DMS53 treated with DMSO at 0.1 percent for 48 hours (cell line): ENCODE results near the gene CCDC85C.

Experiments
- DNase-seq: peaks from one replicate; lab custom pipeline; 2025; ENCODE audit not compliant: unreplicated experiment; lab: John Stamatoyannopoulos, UW

The CCDC85C gene

DNA sequence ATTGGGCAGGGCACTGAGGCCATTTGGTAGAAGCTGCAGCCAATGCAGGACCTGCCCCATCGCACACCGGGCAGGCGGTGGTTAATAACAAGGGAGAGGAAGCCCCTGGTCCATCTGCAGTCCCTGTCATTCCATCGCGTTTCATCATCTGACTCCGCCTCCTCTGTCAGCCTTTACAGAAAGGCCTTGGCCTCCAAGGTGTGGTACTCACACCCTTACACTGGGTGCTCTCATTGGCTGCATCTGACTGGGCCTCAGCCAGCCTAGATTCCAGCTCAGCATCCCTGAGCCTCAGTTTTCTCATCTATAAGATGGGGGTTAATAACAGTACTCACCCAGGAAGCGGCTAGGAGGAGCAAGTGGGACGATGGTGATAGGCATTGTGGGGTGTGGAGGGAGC is 26.2 kb upstream of the CCDC85C start:
- no peak for DNase-seq

DNA sequence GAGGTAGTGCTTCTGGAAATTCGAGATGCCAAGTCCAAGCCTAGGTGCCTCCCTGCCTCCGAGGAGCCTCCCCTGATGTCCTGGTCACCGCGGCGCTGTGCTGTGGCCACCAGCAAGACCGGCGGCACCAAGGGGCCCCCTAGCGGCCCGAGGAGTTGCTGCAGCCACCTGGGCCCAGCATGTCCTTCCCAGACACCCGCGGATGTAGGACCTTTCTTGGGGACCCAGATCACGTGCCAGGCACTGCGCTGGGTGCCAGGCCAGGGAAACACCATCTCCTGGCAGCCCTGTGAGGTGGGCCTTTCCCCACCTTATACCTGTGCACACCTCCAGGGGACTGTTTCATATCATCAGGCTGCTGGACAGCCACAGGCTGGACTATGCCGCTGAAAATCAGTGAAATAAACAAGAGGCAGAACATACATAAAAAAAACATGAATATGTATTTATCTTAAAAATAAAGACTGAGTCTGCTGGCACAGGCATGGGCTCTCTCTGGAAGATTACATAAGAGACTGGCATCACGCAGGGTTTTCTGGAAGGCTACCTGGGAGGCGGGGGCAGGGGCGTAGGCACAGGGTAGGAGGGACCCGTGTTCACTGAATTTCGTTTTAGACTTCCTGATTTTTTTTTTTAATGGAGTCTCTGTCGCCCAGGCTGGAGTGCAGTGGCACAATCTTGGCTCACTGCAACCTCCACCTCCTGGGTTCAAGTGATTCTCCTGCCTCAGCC is 25.0 kb upstream of the CCDC85C start:
- peak; percentile 55 for DNase-seq

DNA sequence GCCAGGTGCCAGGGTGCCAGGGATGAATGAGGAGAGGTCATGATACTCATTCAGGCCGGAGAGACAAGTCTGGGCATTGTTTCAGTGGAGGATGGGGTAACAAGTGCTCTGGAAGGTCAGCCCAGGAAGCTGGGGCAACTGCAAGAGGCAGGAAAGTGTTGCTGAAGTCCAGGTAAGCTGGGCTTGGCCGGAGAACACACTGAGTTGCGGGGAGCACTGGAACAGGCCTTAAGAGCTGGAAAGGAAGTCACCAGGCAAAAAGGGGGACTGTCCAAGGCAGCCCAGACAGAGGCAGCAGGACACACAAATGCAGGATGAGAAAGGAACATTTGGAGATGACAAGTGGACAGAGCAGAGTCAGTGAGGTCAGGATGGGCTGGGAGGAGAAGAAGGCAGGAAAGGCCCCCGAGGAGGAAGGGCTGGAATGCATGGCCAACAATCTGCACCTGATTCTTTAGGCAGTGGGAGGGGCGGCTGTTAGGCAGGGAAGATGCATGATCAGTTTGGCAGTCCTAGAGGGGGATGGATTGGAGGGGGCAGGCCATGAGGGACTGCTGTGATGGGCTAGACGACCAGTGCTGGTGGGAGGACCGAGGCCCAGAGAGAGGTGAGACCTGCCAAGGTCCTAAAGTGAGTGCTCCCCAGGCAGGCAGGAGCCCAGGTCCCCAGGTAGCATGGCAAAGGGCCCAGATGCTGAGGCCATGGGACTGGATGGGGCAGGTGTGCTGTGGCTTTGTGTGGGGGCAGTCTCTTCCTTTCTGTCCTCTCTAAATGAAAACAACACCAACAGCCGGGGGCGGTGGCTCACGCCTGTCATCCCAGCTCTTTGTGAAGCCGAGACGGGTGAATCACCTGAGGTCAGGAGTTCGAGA is 23.7 kb upstream of the CCDC85C start:
- no peak for DNase-seq

DNA sequence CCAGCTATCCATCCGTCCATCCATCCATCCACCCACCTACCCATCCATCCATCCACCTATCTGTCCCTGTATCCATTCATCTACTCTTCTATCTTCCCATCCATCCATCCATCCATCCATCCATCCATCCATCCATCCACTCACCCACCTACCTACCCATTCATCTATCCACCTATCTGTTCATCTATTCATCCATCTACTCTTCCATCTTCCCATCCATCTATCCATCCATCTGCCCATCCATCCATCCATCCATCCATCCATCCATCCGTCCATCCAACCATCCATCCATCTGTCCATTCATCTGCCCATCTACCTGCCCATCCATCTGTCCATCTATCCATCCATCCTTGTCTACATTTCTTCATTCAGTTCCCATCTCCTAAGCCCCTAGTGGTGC is 23.1 kb upstream of the CCDC85C start:
- DNase-seq = no peak

DNA sequence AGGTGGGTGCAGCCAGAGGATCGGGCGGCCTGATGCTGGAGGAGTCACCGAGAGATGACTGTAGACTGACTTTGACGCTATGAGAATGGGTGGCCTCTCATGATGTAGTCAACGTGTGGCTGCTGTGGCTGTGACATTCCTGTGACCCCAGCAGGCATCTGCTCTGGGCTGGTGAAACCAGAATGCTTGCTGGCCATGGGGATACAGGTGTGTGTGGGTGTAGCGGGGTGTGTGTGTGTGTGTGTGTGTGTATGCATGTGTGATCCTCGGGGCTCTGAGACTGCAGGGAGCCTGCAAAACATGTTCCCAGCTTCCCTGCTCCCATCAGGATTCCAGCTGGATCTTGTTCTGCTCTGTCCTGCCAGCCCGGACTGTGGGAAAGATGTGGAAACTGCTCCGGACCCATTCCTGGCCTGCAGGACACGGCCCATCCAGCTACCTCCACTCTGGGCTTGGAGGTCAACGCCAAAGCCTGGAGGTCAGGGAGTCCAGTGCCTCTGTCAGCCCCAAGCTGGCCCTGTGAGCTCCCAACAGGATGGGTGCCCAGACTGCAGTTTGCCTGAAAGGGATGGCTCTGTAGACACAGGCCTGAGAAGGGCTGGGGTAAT is 22.1 kb upstream of the CCDC85C start:
- DNase-seq = no peak

DNA sequence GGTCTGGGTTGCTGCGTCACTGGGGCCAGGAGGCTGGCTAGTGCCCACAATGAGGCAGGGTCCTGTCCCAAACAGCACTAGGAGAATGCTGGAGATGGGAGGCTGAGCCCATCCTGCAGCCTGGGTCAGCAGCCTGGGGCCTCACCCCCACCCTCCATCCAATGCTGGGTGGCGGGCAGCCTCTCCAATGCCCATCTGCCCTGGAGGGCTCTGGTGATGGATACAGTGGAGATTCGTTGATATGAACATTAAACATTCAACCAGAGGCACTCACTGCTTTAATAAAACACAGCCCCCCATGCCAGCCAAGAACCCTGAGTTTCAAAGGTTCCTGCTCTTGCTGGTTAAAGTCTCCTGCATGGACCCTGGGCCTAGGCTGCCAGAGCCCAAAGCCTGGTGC is 21.5 kb upstream of the CCDC85C start:
- no peak for DNase-seq

DNA sequence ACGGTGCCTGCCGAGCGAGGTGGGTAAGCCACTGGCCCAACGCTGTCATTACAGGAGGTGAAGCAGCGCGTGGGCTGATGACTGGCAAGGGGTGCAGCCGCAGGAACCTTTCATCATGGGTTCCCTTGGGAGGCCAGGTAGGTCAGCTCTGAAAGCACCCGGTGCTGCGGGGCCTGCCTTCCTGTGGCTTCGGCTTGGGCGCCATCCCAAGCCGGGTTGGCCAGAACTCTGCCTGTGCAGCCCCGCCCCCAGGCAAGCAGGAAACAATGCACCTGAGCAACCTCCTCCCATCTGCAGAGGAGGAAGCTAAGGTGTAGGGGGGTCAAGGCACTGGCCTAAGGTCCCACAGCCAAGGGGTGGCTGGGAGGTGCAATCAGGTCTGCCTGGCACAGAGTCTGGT is 21.0 kb upstream of the CCDC85C start:
- DNase-seq = no peak

DNA sequence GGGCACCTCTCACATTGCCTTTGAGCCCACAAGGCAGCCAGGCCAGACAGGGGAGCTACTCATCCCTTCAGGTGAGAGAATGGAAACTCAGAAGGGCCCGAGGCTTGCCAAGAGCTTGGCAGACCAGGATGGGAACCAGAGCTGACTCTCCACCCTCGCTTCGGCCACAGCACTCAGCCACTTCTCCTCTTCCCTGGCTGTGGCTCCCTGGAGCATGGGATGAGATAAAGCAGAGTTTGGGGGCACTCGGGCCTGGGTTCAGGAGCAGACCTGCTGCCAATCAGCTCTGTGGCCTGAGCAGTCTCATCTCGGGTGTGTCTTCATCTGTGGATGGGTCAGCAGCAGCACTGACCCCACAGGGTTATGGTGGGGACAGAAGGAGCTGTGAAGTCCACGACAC is 20.0 kb upstream of the CCDC85C start:
- no peak for DNase-seq

DNA sequence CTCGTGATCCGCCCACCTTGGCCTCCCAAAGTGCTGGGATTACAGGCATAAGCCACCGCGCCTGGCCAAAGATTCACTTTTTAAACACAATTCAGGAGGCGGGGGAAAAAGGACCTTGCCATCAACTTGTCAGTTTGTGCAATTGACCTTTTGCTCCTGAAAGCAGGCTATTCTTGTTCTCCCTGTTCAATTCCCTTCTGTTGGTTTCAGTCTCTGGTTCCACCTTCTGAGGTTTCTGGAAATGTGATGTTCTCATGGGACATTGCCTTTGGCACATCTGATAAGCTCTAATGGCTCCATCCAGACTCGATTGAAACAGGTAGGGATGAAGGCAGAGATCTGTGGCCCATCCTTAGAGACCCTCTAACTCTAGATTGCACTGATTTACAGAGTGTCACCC is 17.9 kb upstream of the CCDC85C start:
- DNase-seq = no peak

DNA sequence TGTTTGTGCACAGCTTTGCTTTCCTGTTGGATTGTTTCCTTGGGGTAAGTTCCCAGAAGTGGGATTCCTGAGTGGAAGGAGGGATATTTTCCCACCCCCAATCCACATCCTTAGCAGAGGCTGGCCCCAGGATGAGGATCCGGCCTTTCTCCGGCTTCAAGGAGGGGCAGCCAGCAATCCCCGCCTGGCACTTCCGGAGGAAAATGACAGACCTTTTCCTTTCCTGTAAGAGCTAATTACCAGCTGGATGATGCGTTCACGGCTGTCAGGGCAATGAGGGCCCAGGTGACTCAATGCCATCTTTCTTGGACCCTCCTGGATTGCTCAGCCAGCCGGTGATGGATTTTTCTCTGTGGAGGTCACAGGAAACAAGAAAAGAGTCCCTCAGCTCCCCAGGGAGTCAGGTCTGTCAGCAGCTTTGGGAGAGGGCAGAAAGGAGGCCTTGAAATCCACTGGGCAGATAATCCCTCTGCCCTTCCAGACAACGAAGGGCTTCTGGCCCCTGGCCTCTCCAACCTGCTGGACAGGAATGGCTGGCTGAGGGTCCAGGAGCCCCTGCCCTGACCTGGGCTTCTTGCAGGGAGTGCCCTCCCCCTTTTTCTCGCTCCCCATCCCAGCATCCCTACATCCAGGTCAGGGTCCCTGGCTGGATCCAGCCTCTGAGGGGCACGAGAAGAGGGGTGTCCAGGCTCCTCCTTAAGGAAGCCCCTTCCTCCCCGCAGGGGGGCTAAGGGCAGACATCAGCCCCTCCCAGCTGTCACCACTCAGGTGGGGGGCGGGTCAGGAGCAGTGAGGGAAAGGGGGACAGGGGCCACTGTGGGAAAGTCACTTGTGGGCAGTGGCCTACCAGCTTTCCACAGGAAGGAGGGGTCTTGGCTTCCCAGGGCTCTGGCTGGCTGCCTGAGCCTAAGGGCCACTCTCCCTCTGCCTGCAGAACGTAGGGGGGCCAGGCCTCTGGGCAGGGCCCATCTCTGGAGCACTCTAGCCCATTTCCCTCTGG is 16.1 kb upstream of the CCDC85C start:
- DNase-seq = no peak

DNA sequence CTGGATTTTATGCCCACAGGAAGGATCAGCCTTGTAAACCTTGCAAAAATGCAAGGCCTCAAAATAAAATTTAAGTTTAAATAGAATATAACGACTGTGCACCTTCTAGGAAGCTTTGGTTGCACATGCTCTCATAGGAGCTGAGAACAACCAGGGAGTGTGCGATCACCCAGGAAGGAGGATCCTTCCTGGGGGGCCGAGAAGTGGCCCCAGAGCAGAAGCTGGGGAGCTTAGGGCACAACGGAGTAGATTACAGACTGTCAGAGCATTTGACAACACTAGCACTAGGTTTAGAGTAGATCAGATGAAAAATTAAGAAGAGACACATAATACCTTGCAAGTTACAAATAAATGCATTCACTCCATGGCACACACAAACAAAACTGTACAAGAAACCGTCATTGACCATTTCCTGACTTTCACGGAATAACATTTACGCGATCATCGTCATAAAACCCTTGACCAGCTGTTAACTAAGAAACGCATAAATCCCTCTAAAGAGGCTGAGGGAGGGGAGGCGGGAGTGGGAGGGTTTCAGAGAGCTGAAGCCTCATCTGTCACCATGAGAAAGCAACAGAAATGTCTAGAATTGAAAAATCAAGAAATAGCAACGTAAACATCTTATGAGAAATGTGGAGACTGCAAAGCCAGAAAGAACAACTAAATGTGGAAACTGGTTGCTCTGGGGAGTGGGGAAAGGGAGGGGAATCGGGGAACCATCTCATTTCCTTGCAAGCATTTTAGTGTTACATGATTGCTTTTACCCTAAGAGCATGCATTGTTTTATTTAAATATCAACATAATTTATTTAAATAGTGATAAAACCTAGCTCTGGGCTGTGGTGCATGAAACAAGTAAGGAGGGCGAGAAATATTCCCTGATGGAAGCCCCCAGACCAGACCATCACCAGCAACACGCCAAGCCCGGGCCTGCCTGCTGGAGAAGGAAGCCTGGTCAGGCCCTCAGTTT is 13.1 kb upstream of the CCDC85C start:
- no peak for DNase-seq

DNA sequence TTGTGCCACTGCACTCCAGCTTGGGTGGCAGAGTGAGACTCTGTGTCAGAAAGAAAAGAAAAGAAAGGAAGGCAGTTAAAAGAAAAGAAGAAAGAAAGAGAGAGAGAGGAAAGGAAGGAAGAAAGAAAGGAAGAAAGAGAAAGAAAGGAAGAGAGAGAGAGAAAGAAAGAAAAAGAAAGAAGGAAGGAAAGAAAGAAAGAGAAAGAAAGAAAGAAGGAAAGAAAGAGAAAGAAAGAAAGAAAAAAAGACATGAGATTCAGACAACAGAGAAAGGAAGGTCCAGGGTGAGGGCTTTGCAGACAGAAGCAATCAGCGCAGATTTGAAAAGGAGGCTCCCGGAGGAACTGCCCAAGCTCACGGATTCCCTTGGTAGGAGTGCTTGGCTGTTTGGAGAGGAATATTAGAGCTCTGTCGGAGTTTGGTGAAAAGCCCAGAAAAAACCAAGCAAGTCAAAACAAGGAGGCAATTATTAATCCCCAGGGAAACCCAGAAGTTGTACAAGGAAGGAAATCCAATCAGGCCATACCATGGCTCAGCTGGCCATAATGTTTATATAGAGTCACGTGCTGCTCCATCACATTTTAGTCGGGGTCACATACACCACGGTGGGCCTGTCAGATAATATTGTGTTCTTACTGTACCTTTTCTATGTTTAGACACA is 11.6 kb upstream of the CCDC85C start:
- DNase-seq = no peak

DNA sequence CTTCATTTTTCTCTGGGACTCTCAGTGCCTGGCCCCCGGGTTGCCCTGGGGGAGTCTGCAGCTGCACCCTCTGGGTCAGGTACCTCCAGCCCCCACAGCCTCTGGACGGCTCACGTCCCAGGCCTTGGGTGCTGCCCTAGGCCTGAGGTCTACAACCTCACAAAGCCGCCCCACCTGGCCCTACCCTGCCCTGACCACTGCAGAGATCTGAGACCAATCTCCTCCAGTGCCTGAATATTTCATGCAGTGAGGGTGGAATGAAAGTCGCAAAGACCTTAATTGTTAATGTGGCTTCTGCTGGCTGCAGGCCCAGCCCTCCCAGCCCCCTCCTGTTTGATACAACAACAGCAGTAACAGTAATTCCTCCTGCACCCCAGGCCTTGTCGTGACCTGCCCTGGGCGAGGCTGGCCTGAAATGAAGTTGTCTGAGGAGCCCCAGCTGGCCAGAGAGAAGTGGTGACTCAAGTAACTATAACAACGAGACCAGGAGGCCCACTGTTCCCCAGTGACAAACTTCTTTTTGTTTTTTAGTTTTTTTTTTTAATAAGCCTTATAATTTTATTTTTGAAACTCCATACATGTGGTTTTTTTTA is 8.8 kb upstream of the CCDC85C start:
- no peak for DNase-seq

DNA sequence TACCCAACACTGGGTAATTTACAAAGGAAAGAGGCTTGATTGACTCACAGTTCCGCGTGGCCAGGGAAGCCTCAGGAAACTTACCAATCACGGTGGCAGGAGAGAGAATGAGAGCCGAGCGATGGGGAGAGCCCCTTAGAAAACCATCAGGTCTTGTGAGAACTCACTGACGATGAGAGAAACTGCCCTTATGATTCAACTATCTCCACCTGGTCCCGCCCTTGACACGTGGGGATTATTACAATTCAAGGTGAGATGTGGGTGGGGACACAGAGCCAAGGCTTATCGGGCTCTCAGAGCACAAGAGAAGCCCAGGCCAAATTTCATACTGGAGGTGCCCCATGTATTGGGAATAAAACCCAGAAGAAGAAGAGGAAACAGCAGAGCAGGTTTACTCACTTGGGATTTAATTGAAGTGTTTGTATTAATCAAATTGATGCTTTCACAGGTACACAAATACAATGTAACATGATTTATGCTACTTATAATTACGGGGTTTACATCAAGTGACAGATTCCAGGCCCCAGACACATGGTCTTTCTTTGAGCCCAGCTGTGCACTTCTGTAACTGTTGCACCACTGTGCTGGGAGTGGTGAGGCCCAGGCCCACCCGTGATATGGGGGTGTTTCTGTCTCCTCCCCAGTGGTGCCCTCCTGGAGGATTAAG is 8.2 kb upstream of the CCDC85C start:
- DNase-seq = no peak

DNA sequence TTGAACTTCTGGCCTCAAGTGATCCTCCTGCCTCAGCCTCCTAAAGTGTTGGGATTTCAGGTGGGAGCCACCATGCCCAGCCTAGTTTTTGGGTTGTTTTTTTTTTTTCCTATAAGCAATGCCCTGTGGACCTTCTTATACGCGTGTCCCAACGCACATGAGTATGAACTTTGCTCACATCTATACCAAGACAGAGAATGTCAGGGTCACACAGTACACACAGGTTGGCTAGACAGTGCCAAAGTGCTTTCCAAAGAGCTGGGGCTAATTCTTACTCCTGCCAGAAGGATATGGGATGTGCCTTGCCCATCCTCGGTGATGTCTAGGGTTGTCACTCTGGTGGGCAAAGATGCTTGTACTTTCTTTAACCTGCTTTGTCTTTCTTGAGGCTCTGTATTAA is 7.6 kb upstream of the CCDC85C start:
- no peak for DNase-seq

DNA sequence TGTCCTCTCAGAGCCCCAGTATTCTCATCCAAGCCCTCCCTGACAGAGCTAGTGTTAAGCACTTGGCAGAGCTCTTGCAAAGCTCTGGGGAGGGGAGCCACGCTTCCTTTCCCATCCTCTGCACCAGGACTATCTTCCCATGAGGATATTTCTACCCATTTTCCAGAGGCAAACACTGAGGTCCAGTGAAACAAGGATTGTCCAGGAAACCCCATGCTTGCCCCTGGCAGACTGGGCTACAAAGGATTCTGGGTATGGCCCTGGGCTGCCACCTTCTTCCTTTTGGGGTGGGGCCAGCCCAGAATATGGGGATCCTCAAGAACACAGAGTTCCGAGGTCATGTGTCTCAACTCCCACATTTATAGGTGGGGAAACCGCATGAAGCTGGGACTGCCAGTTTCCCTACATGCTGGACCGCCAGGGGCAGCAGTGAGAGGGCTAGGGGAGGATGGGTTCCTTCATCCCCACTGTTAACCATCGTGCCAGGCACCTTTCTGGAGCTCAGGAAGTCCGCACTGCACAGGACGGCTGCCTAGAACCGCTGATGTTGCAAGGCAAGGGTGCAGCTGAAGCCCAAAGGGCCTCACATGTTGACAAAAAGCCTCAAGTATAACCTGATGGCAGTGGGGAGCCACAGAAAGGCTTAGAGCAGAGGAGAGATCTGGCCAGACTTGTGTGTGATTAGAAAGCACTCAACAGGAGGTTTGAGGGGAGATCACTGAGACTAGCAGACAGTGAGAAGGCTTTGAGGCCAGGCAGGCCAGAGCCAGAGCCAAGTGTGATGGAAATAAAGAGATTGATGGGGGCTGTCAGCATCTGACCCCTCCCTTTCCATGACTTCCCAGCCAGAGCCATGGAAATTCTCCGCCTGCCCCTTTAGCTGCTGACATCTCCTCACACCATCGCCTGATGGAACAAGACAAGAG is 5.5 kb upstream of the CCDC85C start:
- DNase-seq = no peak

DNA sequence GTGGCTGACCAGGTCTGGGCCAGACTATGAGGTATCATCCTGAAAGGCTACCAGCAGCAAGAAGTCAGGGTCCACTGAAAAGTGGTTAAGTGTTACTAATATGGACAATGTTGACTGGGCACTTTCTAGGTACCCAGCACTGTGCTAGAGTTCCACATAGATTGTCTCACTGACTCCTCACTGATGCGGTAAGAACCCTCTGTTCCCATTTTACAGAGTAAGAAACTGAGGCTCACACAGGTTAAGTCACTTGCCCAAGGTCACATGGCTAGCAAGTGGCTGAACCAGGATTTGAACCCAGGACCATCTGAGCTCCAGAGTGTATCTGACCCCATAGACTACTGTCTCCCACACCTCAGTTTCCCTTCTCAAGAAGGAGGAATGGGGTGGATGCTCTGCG is 4.6 kb upstream of the CCDC85C start:
- no peak for DNase-seq
